Trophoblast cell (in vitro differentiated cells and primary cell): ENCODE data around the gene RPL41.

ENCODE experiments used
- DNase-seq, 2 donors: peaks; one replicate each; pipeline ENCODE4 v3.0.0-alpha.2; 2016
- H2AFZ ChIP-seq: 2 replicates; pipeline ENCODE4 v1.6.1; 2013; ENCODE audit warnings: low read length, moderate library complexity, mild to moderate bottlenecking; ENCODE audit not compliant: insufficient read depth, poor library complexity
- H2AK5ac ChIP-seq: 2 replicates; pipeline ENCODE4 v1.6.1; 2013; ENCODE audit warnings: mild to moderate bottlenecking, low read length
- H2BK120ac ChIP-seq: 2 replicates; pipeline ENCODE4 v1.6.1; 2013; ENCODE audit warnings: low read length, mild to moderate bottlenecking, moderate library complexity; ENCODE audit not compliant: insufficient read depth, poor library complexity
- H2BK12ac ChIP-seq: 2 replicates; pipeline ENCODE4 v1.6.1; 2013; ENCODE audit warnings: mild to moderate bottlenecking, low read length, moderate library complexity
- H2BK5ac ChIP-seq: 2 replicates; pipeline ENCODE4 v1.6.1; 2013; ENCODE audit warnings: low read length, low read depth, moderate library complexity, mild to moderate bottlenecking; ENCODE audit not compliant: poor library complexity
- H3K14ac ChIP-seq: 2 replicates; pipeline ENCODE4 v1.6.1; 2013; ENCODE audit warnings: mild to moderate bottlenecking, low read length
- H3K18ac ChIP-seq: 2 replicates; pipeline ENCODE4 v1.6.1; 2013; ENCODE audit warnings: mild to moderate bottlenecking, low read length
- H3K23ac ChIP-seq: 2 replicates; pipeline ENCODE4 v1.6.1; 2013; ENCODE audit warnings: low read length
- H3K27ac ChIP-seq: 2 replicates; pipeline ENCODE4 v1.5.1; 2013; ENCODE audit warnings: low read depth, mild to moderate bottlenecking, inconsistent platforms, low read length, moderate library complexity
- H3K27me3 ChIP-seq: 2 replicates; pipeline ENCODE4 v1.6.1; 2013; ENCODE audit warnings: inconsistent platforms, mild to moderate bottlenecking, low read length, moderate library complexity; ENCODE audit not compliant: insufficient read depth
- H3K36me3 ChIP-seq, 2 experiments: 1 replicate in 1 of 2; 2 replicates in 1 of 2; pipeline ENCODE4 v1.6.1; 2013; ENCODE audit warnings: low read length in 2 of 2, mild to moderate bottlenecking in 2 of 2, moderate library complexity in 1 of 2; ENCODE audit not compliant: insufficient read depth in 2 of 2, control insufficient read depth in 1 of 2
- H3K4ac ChIP-seq: 2 replicates; pipeline ENCODE4 v1.6.1; 2013; ENCODE audit warnings: low read depth, mild to moderate bottlenecking, low read length, moderate library complexity
- H3K4me1 ChIP-seq, 2 experiments: 1 replicate in 1 of 2; 2 replicates in 1 of 2; pipeline ENCODE4 v1.6.1; 2013; ENCODE audit warnings: low read length in 2 of 2, mild to moderate bottlenecking in 2 of 2, moderate library complexity in 1 of 2; ENCODE audit not compliant: insufficient read depth in 2 of 2, control insufficient read depth in 1 of 2
- H3K4me2 ChIP-seq: 2 replicates; pipeline ENCODE4 v1.6.1; 2013; ENCODE audit warnings: inconsistent platforms, mild to moderate bottlenecking, low read length, moderate library complexity
- H3K4me3 ChIP-seq: 2 replicates; pipeline ENCODE4 v1.5.1; 2013; ENCODE audit warnings: mild to moderate bottlenecking, low read depth, low read length, inconsistent platforms
- H3K79me1 ChIP-seq: one replicate; pipeline ENCODE4 v1.6.1; 2013; ENCODE audit warnings: low read length
- H3K79me2 ChIP-seq: 2 replicates; pipeline ENCODE4 v1.6.1; 2013; ENCODE audit warnings: low read length, mild to moderate bottlenecking; ENCODE audit not compliant: control insufficient read depth, insufficient read depth, poor library complexity
- H3K9ac ChIP-seq: 2 replicates; pipeline ENCODE4 v1.6.1; 2013; ENCODE audit warnings: mild to moderate bottlenecking, low read length
- H3K9me3 ChIP-seq: 2 replicates; pipeline ENCODE4 v1.6.1; 2013; ENCODE audit warnings: low read depth, mild to moderate bottlenecking, control low read depth, inconsistent platforms, low read length; ENCODE audit not compliant: insufficient read depth
- H4K12ac ChIP-seq: 2 replicates; pipeline ENCODE4 v1.6.1; 2013; ENCODE audit warnings: low read depth, mild to moderate bottlenecking, low read length, moderate library complexity
- H4K8ac ChIP-seq: 2 replicates; pipeline ENCODE4 v1.6.1; 2013; ENCODE audit warnings: low read depth, mild to moderate bottlenecking, low read length, moderate library complexity
- H4K91ac ChIP-seq: one replicate; pipeline ENCODE4 v1.6.1; 2013; ENCODE audit warnings: low read depth, mild to moderate bottlenecking, low read length, moderate library complexity
- WGBS: extraction: QIAGEN DNeasy Blood & Tissue Kit; methylation state at CpG from one replicate; pipeline ENCODE4 v1.1.7; 2013; ENCODE audit warnings: missing lambda C conversion rate; ENCODE audit not compliant: insufficient read length, insufficient coverage; ENCODE audit errors: extremely low coverage; 5-methylcytosine and 5-hydroxymethylcytosine counted together

Gene RPL41

DNA sequence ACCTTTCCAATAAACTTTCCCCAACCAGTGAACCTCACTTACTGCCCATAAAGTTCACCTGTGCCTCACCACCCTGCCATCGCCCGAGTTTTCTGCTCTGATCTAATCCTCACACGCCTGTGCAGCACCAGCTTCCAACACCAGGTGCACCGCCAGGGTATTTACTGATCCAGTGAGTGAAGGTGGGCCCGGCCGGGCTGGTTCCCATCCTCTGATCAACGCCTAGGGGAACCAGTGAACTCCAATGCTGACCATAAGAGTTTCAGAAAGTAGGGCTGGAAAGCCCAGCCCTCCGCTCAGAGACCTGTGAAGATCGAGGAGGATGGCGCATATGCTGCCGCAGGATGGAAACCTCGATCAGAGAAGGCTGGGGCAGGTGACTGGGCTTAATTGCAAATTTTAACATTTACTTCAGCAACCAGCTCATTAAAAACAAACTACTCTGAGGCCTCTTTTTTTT, 35.3 kb downstream of the RPL41 start:
- Histone ChIP-seq H2AFZ (peak overlapping the region; percentile 75), H2AK5ac (no peak overlapping the region), H3K36me3 (peaks cover 11 to 17% of the 10 kb centered on the region in 2 experiments), H4K12ac (peak overlapping the region; percentile 92), H2BK120ac (no peak overlapping the region), H3K9me3 (no peaks in the 10 kb centered on the region), H4K91ac (peak overlapping the region; percentile 79), H3K79me2 (no peaks in the 10 kb centered on the region), H4K8ac (peak overlapping the region; percentile 81), H2BK12ac (no peak overlapping the region), H3K27ac (peak overlapping the region; percentile 61), H3K14ac (peak overlapping the region; percentile 71), H3K4me2 (peak overlapping the region; percentile 100), H3K23ac (no peak overlapping the region), H3K4me3 (peak overlapping the region; percentile 79), H3K18ac (no peak overlapping the region), H2BK5ac (peak overlapping the region; percentile 46), H3K9ac (peak overlapping the region; percentile 88), H3K4ac (peak overlapping the region; percentile 33), H3K27me3 (no peaks in the 10 kb centered on the region), H3K4me1 (peaks cover 12 to 13% of the 10 kb centered on the region in 2 experiments), H3K79me1 (peaks cover 9% of the 10 kb centered on the region)
- no CpG with 5 or more reads among the region's 12 CpGs for WGBS
- peak; percentile 61 to 79 for DNase-seq

DNA sequence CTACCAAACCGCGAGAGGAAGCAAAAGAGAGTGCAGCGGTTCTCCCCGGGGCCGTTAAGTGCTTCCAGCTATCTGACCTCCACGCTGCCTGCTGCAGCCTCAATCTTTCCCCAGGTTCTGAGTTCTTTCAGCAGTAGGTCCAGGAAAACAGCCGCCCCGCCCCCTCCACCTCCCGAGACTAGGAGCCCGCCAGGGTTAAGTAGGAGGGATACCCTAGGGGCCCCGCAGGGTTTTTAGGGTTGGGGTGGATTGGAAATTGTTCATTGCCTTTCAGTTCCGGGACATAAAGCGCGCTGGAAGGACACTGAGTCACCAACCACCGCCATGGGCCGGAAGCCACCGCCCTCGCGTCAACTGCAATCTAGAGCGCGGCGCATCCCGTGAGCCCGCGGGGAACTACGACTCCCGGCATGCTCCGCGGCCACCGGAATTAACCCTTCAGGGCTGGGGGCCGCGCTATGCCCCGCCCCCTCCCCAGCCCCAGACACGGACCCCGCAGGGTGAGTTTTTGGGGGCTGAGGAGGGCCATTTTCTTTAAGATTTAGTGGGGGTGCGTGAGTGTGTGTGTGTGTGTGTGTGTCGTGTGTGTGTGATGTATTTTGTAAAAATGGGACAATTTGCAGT, 35.8 kb downstream of the RPL41 start, which contains the start of gene MYL6B:
Gene MYL6B (plus strand): TSS at position 456 of the 624 bp plus-strand sequence. CDS start 1,332 bp downstream, outside the sequence.
- peak within 1 kb of the TSS; percentile 44 for H3K4ac ChIP-seq
- H3K23ac ChIP-seq = no peak within 1 kb of the TSS
- H2BK120ac ChIP-seq = peak within 1 kb of the TSS; percentile 20
- peak within 1 kb of the TSS; percentile 79 for H2AK5ac ChIP-seq
- no peaks in the 10 kb centered on the region for H3K9me3 ChIP-seq
- peak within 1 kb of the TSS; percentile 75 for H2AFZ ChIP-seq
- H2BK5ac ChIP-seq = peak within 1 kb of the TSS; percentile 46
- peak within 1 kb of the TSS; percentile 61 for H3K18ac ChIP-seq
- H3K27me3 ChIP-seq = no peaks in the 10 kb centered on the region
- peak within 1 kb of the TSS; percentile 79 for H4K91ac ChIP-seq
- peak; percentile 94 to 96 for DNase-seq
- H3K14ac ChIP-seq = peak within 1 kb of the TSS; percentile 71
- peaks cover 14% of the 10 kb centered on the region in 2 experiments for H3K4me1 ChIP-seq
- peak within 1 kb of the TSS; percentile 79 for H3K4me3 ChIP-seq
- H3K9ac ChIP-seq = peak within 1 kb of the TSS; percentile 88
- H3K36me3 ChIP-seq = peaks cover 11 to 17% of the 10 kb centered on the region in 2 experiments
- peak within 1 kb of the TSS; percentile 61 for H3K27ac ChIP-seq
- H4K8ac ChIP-seq = peak within 1 kb of the TSS; percentile 81
- WGBS = no CpG with 5 or more reads among the region's 37 CpGs
- peaks cover under 1% of the 10 kb centered on the region for H3K79me2 ChIP-seq
- H3K4me2 ChIP-seq = peak within 1 kb of the TSS; percentile 100
- H3K79me1 ChIP-seq = peaks cover 9% of the 10 kb centered on the region
- peak within 1 kb of the TSS; percentile 92 for H4K12ac ChIP-seq
- no peak within 1 kb of the TSS for H2BK12ac ChIP-seq

DNA sequence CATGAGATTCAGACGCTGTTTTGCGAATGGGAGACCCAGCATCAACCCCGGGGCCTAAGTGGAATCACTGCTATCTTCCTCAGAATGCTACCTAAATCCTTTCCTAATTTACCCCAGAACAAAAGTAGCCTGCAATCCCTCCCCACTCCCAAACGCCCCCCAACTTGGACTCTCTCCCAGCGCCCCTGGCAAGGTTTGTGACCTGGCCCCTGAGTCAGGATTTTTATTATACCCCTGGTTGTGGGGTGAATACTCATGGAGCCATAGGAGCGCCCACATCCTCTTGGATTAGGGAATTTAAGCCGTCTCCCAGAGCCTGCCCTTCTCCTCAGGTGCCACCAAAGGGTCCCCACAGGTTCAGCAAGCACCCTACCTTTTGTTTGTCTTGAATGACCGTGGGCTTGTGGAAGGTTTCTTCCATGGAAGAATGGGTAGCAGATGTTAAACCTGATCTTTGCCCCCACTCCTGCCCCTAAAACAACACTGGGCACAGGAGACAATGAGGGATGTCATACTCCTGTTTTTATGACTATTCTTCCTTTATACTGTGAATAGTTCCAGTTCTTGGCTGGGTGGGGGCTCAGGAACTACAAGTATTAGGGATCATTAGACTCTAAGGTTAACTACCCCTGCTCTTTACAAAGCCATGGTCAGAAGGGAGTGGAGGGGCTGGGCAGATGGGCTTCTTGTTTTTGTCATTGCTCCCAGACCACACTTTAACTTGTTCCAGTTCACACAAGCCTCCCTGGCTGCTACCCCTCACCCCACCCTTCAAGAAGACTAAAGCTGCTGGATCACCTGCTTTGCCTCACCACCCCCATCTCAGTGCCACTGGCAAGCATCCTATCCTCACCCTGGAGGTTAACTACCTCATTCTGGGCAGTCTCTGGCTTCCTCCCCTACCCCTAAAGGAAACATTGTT, 36.6 kb downstream of the RPL41 start:
- Histone ChIP-seq H2BK5ac (no peak overlapping the region), H4K91ac (peak overlapping the region; percentile 67), H4K8ac (peak overlapping the region; percentile 62), H2BK12ac (no peak overlapping the region), H3K23ac (no peak overlapping the region), H3K18ac (peak overlapping the region; percentile 61), H3K4ac (peak overlapping the region; percentile 44), H3K4me2 (peak overlapping the region; percentile 100), H4K12ac (peak overlapping the region; percentile 49), H2AFZ (peak overlapping the region; percentile 35), H3K4me1 (peaks cover 17% of the 10 kb centered on the region in 2 experiments), H2AK5ac (peak overlapping the region; percentile 79), H3K27ac (no peak overlapping the region), H3K27me3 (no peaks in the 10 kb centered on the region), H3K79me1 (peaks cover 13% of the 10 kb centered on the region), H3K9me3 (no peaks in the 10 kb centered on the region), H3K36me3 (peaks cover 11 to 17% of the 10 kb centered on the region in 2 experiments), H3K79me2 (peaks cover 2% of the 10 kb centered on the region), H3K4me3 (peak overlapping the region; percentile 79), H3K9ac (peak overlapping the region; percentile 84), H3K14ac (peak overlapping the region; percentile 59), H2BK120ac (peak overlapping the region; percentile 20)
- no peak for DNase-seq
- WGBS = no CpG with 5 or more reads among the region's 8 CpGs

DNA sequence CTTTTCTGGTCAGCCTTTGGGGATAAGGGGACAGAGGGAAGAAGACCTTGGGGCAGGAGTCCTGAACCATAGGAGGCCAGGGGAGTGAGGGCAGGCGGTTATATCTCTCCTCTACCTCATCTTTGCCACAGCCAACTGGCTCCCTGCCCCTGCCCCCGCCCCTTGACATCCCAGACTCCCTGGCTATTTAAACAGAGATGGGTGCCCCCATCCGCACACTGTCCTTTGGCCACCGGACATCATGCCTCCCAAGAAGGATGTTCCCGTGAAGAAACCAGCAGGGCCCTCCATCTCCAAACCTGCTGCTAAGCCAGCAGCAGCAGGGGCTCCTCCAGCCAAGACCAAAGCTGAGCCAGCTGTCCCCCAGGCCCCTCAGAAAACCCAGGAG, 37.2 kb downstream of the RPL41 start:
- WGBS = no CpG with 5 or more reads among the region's 5 CpGs
- no peak overlapping the region for H2BK120ac ChIP-seq
- H3K14ac ChIP-seq = no peak overlapping the region
- no peak overlapping the region for H2BK12ac ChIP-seq
- peaks cover 7% of the 10 kb centered on the region for H3K79me2 ChIP-seq
- no peak overlapping the region for H2AK5ac ChIP-seq
- no peaks in the 10 kb centered on the region for H3K27me3 ChIP-seq
- H3K4me1 ChIP-seq = peaks cover 17% of the 10 kb centered on the region in 2 experiments
- H3K27ac ChIP-seq = no peak overlapping the region
- no peak overlapping the region for H4K12ac ChIP-seq
- H3K4me2 ChIP-seq = no peak overlapping the region
- H2BK5ac ChIP-seq = no peak overlapping the region
- H3K36me3 ChIP-seq = peaks cover 11 to 17% of the 10 kb centered on the region in 2 experiments
- no peak overlapping the region for H4K91ac ChIP-seq
- H4K8ac ChIP-seq = no peak overlapping the region
- H3K23ac ChIP-seq = no peak overlapping the region
- H3K9me3 ChIP-seq = peaks cover 2% of the 10 kb centered on the region
- no peak overlapping the region for H3K4ac ChIP-seq
- no peak overlapping the region for H2AFZ ChIP-seq
- H3K9ac ChIP-seq = no peak overlapping the region
- H3K18ac ChIP-seq = no peak overlapping the region
- DNase-seq = no peak
- H3K4me3 ChIP-seq = no peak overlapping the region
- peaks cover 18% of the 10 kb centered on the region for H3K79me1 ChIP-seq
